ENCODE data around the gene SMIM14.
"Not testable (repeated sequence)": the region's sequence is repeated elsewhere in the genome, so short reads cannot be mapped to it uniquely, and the experiment has no call there.

SMIM14 gene

DNA sequence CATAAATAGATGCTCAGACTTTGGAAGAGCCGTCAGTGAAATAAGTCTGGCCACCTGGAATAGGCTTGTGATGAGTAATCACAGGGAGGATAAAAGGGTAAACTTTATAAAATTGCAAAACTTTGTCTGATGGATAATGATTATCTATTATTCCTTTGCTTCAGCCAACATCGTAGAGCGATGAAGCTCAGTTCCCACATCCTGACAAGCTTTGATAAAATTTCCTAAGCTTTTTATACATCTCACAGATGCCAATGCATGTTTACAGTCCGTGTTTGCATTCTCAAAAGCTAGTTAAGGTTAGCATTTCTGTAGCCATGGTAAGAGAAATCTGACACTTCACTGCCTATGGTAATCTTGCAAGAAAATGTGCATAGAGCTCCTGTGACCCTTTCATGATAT is 96.1 kb downstream of the SMIM14 start:
- Histone ChIP-seq H3K9ac (no peak overlapping the region), H3K4me3 (ENCODE audit: low read depth, low read length) (no peak overlapping the region), H3K27me3 (ENCODE audit: control insufficient read depth, insufficient read depth, low read length) (no peaks in the 10 kb centered on the region), H3K4me2 (ENCODE audit: low read length) (no peak overlapping the region), H3K4me1 (no peaks in the 10 kb centered on the region), H2AFZ (no peak overlapping the region), H3K79me2 (no peaks in the 10 kb centered on the region), H3K36me3 (ENCODE audit: control insufficient read depth, insufficient read depth, low read length) (no peaks in the 10 kb centered on the region), H3K9me3 (ENCODE audit: control insufficient read depth, low read length) (no peaks in the 10 kb centered on the region), H3K27ac (no peak overlapping the region)
- TF ChIP-seq, protein P1, sequence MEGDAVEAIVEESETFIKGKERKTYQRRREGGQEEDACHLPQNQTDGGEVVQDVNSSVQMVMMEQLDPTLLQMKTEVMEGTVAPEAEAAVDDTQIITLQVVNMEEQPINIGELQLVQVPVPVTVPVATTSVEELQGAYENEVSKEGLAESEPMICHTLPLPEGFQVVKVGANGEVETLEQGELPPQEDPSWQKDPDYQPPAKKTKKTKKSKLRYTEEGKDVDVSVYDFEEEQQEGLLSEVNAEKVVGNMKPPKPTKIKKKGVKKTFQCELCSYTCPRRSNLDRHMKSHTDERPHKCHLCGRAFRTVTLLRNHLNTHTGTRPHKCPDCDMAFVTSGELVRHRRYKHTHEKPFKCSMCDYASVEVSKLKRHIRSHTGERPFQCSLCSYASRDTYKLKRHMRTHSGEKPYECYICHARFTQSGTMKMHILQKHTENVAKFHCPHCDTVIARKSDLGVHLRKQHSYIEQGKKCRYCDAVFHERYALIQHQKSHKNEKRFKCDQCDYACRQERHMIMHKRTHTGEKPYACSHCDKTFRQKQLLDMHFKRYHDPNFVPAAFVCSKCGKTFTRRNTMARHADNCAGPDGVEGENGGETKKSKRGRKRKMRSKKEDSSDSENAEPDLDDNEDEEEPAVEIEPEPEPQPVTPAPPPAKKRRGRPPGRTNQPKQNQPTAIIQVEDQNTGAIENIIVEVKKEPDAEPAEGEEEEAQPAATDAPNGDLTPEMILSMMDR (IDR thresholded peaks at IDR 0.05) = no peak

DNA sequence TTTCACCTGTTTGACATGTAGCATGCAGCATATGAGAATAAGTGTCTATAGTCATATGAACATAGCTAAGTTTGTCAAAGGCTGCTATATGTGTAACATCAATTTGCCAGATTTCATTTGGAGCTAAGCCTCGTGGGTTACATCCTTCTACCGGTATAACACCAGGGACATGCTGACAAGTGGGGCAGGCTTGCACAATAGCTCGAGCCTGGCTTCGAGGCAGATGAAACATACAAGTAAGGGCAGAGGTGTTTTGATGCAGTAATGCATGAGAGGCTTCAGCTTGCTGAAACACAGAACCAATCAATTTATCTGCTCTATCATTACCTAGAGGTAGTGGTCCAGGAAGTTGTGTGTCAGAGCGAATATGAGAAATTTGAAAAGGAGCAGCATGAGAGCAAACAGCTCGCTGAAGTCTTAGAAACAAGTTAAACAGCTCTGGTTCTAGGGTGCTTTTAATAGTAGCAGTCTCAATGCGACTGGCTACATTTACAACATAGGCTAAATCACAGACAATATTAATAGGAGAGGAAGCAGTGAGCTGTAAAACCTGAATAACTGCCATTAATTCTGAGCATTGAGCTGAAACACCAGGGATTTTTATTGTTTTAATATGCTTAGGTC is 96.6 kb downstream of the SMIM14 start:
- H3K27ac ChIP-seq = no peak overlapping the region
- TF ChIP-seq, protein P1 (IDR thresholded peaks at IDR 0.05) = no peak

DNA sequence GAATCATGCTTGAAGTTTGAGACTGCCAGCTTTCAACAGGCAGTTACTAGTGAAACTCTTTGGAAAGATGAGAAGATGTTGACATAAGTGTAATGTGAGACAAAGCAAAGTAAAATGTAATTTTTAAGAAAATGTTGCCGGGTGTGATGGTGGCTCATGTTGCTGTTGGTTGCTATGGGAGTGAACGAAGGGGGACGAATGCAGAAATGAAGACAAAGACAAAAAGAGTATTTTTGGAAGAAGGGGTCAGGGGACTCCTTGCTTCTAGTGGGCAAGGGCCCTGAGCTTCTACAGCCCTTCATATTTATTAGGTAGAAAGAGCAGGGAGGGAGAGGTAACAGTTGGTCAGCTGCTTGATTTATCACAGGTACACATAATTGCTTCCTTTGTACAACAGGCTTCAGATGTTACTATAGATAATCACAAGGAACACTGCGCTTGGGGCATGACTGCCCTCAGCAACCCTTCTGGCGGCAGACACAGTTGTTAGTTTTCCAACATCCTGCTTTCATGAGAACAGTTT is 99.5 kb downstream of the SMIM14 start:
- H3K36me3 ChIP-seq (ENCODE audit: control insufficient read depth, insufficient read depth, low read length) = no peaks in the 10 kb centered on the region
- H3K4me3 ChIP-seq (ENCODE audit: low read depth, low read length) = peak overlapping the region; percentile 1
- TF ChIP-seq, protein P1 (IDR thresholded peaks at IDR 0.05) = no peak
- no peaks in the 10 kb centered on the region for H3K27me3 ChIP-seq (ENCODE audit: control insufficient read depth, insufficient read depth, low read length)
- H3K79me2 ChIP-seq = no peaks in the 10 kb centered on the region
- H3K27ac ChIP-seq = peak overlapping the region; percentile 39
- H3K4me1 ChIP-seq = no peaks in the 10 kb centered on the region
- peak overlapping the region; percentile 62 for H3K4me2 ChIP-seq (ENCODE audit: low read length)
- H3K9ac ChIP-seq = no peak overlapping the region
- H3K9me3 ChIP-seq (ENCODE audit: control insufficient read depth, low read length) = no peaks in the 10 kb centered on the region
- H2AFZ ChIP-seq = no peak overlapping the region

More for the DNA sequence above, 96.6 kb downstream of the SMIM14 start:
- Histone ChIP-seq H2AFZ (no peak overlapping the region), H3K4me2 (ENCODE audit: low read length) (no peak overlapping the region), H3K27me3 (ENCODE audit: control insufficient read depth, insufficient read depth, low read length) (no peaks in the 10 kb centered on the region), H3K79me2 (no peaks in the 10 kb centered on the region), H3K4me1 (no peaks in the 10 kb centered on the region), H3K9ac (no peak overlapping the region), H3K4me3 (ENCODE audit: low read depth, low read length) (no peak overlapping the region), H3K9me3 (ENCODE audit: control insufficient read depth, low read length) (no peaks in the 10 kb centered on the region), H3K36me3 (ENCODE audit: control insufficient read depth, insufficient read depth, low read length) (no peaks in the 10 kb centered on the region)

DNA sequence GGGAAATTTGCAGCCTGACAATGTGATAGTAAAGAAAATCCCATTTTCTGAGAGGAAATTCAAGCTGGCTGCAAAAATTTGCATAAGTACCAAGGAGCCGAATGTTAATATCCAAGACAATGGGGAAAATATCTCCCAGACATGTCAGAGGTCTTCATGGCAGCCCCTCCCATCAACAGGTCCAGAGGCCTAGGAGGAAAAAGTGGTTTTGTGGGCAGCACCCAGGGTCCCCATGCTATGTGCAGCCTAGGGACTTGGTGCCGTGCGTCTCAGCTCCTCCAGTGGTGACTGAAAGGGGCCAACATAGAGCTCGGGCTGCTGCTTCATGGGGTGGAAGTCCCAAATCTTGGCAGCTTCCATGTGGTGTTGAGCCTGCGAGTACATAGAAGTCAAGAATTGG is 105.1 kb downstream of the SMIM14 start:
- H3K4me1 ChIP-seq = no peaks in the 10 kb centered on the region
- no peaks in the 10 kb centered on the region for H3K9me3 ChIP-seq (ENCODE audit: control insufficient read depth, low read length)
- no peak overlapping the region for H3K9ac ChIP-seq
- TF ChIP-seq, protein P1 (IDR thresholded peaks at IDR 0.05) = no peak
- no peak overlapping the region for H3K4me2 ChIP-seq (ENCODE audit: low read length)
- H2AFZ ChIP-seq = no peak overlapping the region
- no peak overlapping the region for H3K4me3 ChIP-seq (ENCODE audit: low read depth, low read length)
- no peaks in the 10 kb centered on the region for H3K36me3 ChIP-seq (ENCODE audit: control insufficient read depth, insufficient read depth, low read length)
- H3K27me3 ChIP-seq (ENCODE audit: control insufficient read depth, insufficient read depth, low read length) = no peaks in the 10 kb centered on the region
- H3K79me2 ChIP-seq = no peaks in the 10 kb centered on the region
- H3K27ac ChIP-seq = no peak overlapping the region

DNA sequence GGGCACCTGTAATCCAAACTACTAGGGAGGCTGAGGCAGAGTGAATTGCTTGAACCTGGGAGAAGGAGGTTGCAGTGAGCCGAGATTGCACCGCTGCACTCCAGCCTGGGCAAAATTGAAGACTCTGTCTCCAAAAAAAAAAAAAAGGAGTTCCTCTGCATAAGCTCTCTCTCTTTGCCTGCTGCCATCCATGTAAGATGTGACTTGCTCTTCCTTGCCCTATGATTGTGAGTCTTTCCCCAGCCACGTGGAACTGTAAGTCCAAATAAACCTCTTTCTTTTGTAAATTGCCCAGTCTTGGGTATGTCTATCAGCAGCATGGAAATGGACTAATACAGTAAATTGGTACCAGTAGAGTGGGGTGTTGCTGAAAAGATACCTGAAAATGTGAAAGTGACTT is 106.4 kb downstream of the SMIM14 start:
- not testable (repeated sequence) for H3K9ac ChIP-seq; H3K9me3 ChIP-seq (ENCODE audit: control insufficient read depth, low read length); H3K79me2 ChIP-seq; H3K27ac ChIP-seq; H3K4me3 ChIP-seq (ENCODE audit: low read depth, low read length); H3K27me3 ChIP-seq (ENCODE audit: control insufficient read depth, insufficient read depth, low read length); H3K36me3 ChIP-seq (ENCODE audit: control insufficient read depth, insufficient read depth, low read length); H3K4me1 ChIP-seq; H3K4me2 ChIP-seq (ENCODE audit: low read length); H2AFZ ChIP-seq
